Measurements from ENCODE around the gene ATP9A.
A peak's percentile ranks its signal among the peaks of the same experiment; 100 is the strongest.

The ATP9A gene

GRCh38 chr20:51596668-51597388 is 171.4 kb downstream of the ATP9A start:
- POLR2A ChIA-PET: interaction anchor here (0.6 to 0.7 kb wide), 2 partner anchors 133 to 287 kb away, joined by 3 to 4 read pairs; no protein-coding TSS in a partner anchor
- no peak for TF ChIP-seq CTCF (IDR thresholded peaks at IDR 0.05; ENCODE audit: insufficient read depth, low read length, missing control alignments)
- CTCF ChIA-PET: interaction anchor here (0.6 to 6.3 kb wide), 29 partner anchors 11 to 616 kb away, joined by 3 to 206 read pairs (median 4); no protein-coding TSS in a partner anchor
- H3K4me3 ChIP-seq (ENCODE audit: low read depth, low read length): no peak overlapping the region
- no peak for DNase-seq (ENCODE audit: low read depth, low spot score)

GRCh38 chr20:51595744-51596143 is 172.4 kb downstream of the ATP9A start:
- H3K4me3 ChIP-seq (ENCODE audit: low read depth, low read length): no peak overlapping the region
- ChIA-PET POLR2A (no interaction called here), CTCF (interaction anchor here (0.7 to 6.3 kb wide), 47 partner anchors 8 to 614 kb away, joined by 3 to 206 read pairs (median 7); no protein-coding TSS in a partner anchor)
- no peak for DNase-seq (ENCODE audit: low read depth, low spot score)
- no peak for TF ChIP-seq CTCF (IDR thresholded peaks at IDR 0.05; ENCODE audit: insufficient read depth, low read length, missing control alignments)

- peak; percentile 94 for TF ChIP-seq CTCF (IDR thresholded peaks at IDR 0.05; ENCODE audit: insufficient read depth, low read length, missing control alignments)
- ChIA-PET CTCF (interaction anchor here (0.6 to 6.3 kb wide), 64 partner anchors 8 to 614 kb away, joined by 3 to 206 read pairs (median 5); no protein-coding TSS in a partner anchor), POLR2A (interaction anchor here (0.5 to 0.7 kb wide), 3 partner anchors 111 to 1065 kb away, joined by 3 read pairs; no protein-coding TSS in a partner anchor)
- peak; percentile 55 for DNase-seq (ENCODE audit: low read depth, low spot score)
- H3K4me3 ChIP-seq (ENCODE audit: low read depth, low read length): no peak overlapping the region
These were observed 173.1 kb downstream of the ATP9A start for GRCh38 chr20:51595058-51595532.

GRCh38 chr20:51594236-51595057 is 173.7 kb downstream of the ATP9A start:
- no peak overlapping the region for H3K4me3 ChIP-seq (ENCODE audit: low read depth, low read length)
- CTCF ChIA-PET: interaction anchor here (0.6 to 6.3 kb wide), 61 partner anchors 9 to 613 kb away, joined by 3 to 206 read pairs (median 5); no protein-coding TSS in a partner anchor
- DNase-seq (ENCODE audit: low read depth, low spot score): no peak
- POLR2A ChIA-PET: interaction anchor here (0.5 to 0.7 kb wide), 3 partner anchors 111 to 1064 kb away, joined by 3 read pairs; no protein-coding TSS in a partner anchor
- TF ChIP-seq CTCF (IDR thresholded peaks at IDR 0.05; ENCODE audit: insufficient read depth, low read length, missing control alignments): no peak

GRCh38 chr20:51593584-51593983 is 174.6 kb downstream of the ATP9A start:
- CTCF ChIA-PET: interaction anchor here (1.0 to 6.3 kb wide), 7 partner anchors 8 to 227 kb away, joined by 3 to 206 read pairs (median 34); no protein-coding TSS in a partner anchor
- POLR2A ChIA-PET: no interaction called here
- no peak for DNase-seq (ENCODE audit: low read depth, low spot score)
- TF ChIP-seq CTCF (IDR thresholded peaks at IDR 0.05; ENCODE audit: insufficient read depth, low read length, missing control alignments): no peak
- no peak overlapping the region for H3K4me3 ChIP-seq (ENCODE audit: low read depth, low read length)

All from AG04449 (cell line).